GM18499 (cell line): ENCODE data around the gene TRIM49C.
"Not testable (repeated sequence)": the region's sequence is repeated elsewhere in the genome, so short reads cannot be mapped to it uniquely, and the experiment has no call there.

ENCODE experiments used
- ATAC-seq: cut with Tn5 transposase; IDR thresholded peaks from one replicate; pipeline ENCODE4 v1.9.1; 2021; ENCODE audit warnings: moderate number of reproducible peaks; ENCODE audit not compliant: insufficient read depth, unreplicated experiment

TRIM49C gene, protein sequence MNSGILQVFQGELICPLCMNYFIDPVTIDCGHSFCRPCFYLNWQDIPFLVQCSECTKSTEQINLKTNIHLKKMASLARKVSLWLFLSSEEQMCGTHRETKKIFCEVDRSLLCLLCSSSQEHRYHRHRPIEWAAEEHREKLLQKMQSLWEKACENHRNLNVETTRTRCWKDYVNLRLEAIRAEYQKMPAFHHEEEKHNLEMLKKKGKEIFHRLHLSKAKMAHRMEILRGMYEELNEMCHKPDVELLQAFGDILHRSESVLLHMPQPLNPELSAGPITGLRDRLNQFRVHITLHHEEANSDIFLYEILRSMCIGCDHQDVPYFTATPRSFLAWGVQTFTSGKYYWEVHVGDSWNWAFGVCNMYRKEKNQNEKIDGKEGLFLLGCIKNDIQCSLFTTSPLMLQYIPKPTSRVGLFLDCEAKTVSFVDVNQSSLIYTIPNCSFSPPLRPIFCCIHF

DNA sequence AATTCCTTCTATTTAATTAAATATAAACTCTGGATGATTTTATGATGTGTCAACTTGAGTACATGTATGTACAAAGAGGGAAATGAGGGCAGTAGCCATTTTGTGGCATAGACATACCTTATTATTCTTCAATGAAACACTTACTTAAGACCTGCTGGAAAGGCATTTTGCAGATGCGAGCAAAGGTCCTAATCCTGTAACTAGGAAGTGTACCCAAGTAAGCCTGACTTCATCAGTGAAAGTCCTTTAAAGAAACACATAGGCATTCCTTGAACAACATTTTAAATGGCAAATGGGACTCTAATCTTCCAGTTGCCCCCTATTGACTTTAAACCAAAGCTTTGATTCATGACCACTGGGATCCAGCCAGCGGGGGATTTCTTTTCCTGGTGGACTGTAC lies at the start of gene TRIM49C:
Gene TRIM49C, plus strand, starts transcription at position 301 of the 400 bp plus-strand sequence. CDS start 4,106 bp downstream, outside the sequence.
- ATAC-seq, result not testable (repeated sequence)

DNA sequence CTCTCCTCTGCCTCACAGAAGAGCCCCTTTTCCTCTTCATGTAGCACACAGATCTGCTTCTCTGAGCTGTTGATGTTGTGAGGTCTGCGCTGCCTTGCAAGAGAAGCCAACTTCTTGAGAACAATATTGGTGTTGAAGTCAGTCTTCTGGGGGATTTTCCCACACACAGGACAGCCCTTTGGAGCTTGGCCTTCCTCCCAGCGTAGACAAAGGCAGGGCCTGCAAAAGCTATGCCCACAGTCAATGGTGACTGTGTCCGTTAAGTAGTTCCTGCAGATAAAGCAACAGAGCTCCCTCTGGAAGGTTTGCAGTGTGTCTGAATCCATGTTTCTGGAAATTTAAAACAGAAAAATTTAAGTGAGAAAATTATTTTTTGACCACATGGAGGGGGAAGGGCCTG lies 6.7 kb upstream of the TRIM49C start:
- not testable (repeated sequence) for ATAC-seq

DNA sequence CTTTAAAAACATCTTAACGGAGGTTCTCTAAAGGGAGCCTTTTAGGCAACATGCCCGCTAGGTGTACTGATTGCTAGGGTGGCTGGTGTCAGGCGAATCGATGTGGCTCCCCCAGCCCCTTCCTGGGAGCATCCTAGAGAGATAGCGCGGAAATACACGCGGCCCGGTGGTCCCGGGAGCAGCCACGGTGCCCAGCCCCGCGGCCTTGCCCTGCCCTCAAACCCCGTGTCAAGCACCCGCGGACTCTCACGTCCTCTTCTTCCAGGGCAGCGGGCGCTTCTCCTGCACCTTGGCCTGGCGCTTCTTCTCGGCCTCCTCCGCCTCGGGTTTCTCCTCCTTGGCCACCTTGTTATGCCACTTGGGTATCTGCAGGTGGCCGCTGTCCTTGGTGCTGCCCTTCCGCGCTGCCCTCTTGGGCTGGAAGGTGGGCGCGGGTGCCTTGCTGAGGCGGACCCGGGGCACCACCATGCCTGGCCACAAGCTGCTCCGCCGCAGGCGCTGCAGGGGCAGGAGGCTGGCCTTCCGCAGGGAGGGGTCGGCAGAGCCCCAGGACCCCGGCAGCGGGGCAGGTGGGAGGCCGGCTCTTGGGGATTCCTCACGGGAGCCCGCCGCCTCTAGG lies 20.8 kb downstream of the TRIM49C start:
- ATAC-seq, result not testable (repeated sequence)

DNA sequence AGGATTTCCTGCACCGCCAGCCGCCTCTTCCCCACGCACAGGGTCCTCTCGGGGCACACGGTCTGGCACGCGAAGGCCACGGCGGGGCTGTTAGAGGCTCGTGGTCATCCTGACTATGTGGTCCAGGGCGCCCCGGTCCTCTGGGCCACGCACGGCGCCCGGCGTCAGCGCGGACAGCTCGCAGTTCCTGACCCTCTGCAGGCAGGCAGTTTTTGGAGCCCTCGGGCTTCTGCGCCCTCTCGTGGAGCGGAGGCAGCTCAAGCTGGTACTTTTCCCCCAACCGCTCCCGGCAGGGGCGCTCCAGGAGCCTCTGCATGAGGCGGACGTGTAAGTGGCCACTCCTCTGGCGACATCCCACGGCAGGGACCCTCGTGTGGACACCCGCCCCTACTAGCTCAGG lies 21.4 kb downstream of the TRIM49C start:
- ATAC-seq, result not testable (repeated sequence)

GRCh38 chr11:90053545-90053944 lies 22.6 kb downstream of the TRIM49C start:
- not testable (repeated sequence) for ATAC-seq

DNA sequence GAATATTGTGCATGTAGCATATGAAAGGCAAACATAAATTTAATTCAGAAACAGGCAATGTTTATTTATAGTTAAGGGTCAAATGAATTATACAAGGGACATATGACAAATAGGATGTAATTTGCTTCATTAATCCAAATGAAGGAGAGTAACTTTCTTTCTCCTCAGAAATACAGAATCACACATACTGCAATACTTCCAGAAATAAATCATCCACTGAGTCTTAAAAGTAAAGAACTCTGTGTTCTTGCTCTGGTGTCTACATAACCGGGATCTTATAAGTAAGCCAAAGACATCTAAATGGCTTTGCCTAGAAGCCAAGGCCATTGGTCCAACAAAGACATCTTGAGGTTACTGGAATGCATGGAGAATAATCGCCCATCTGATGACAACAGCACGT lies 54.7 kb downstream of the TRIM49C start, which contains the start of gene UBTFL1:
Gene UBTFL1, plus strand, starts transcription at position 301 of the 400 bp plus-strand sequence. Its CDS starts 0 bp downstream, at position 301.
- ATAC-seq, result not testable (repeated sequence)

- not testable (repeated sequence) for ATAC-seq
Observed at GRCh38 chr11:90088731-90089130, 57.8 kb downstream of the TRIM49C start.
